Lower leg skin (tissue), 4 donors: ENCODE data around the gene MRPL47. TPM values are rescaled to one million over a fixed set of nuclear protein-coding genes. Genes with fewer than 3 reads are reported as not detected.
"Not testable (repeated sequence)": the region's sequence is repeated elsewhere in the genome, so short reads cannot be mapped to it uniquely, and the experiment has no call there.

ENCODE experiments used
- DNase-seq, 2 donors: peaks; one replicate each; pipeline ENCODE4 v3.0.0-alpha.2; 2019; ENCODE audit warnings: low spot score in 2 of 2
- H3K4me3 ChIP-seq: fragments of 200-600 bp; sonication (generic); 2 replicates; pipeline ENCODE4 v1.5.1; 2017; ENCODE audit warnings: mild to moderate bottlenecking, low read depth; ENCODE audit not compliant: poor library complexity, severe bottlenecking
- CTCF ChIP-seq, 3 donors: fragments of 450-650 bp; IDR thresholded peaks; one replicate each; pipeline ENCODE4 v1.5.1; 2016; ENCODE audit warnings: antibody characterized with exemption in 3 of 3, mild to moderate bottlenecking in 3 of 3, moderate library complexity in 2 of 3
- POLR2A ChIP-seq, 2 donors: fragments of 450-650 bp; IDR thresholded peaks; one replicate each; pipeline ENCODE4 v1.6.1; 2016 to 2017; ENCODE audit warnings: antibody characterized with exemption in 2 of 2, mild to moderate bottlenecking in 1 of 2, moderate library complexity in 1 of 2
- WGBS, 2 donors: methylation state at CpG; one replicate each; pipeline ENCODE4 v1.1.5; 2018; 5-methylcytosine and 5-hydroxymethylcytosine counted together
- intact Hi-C: fragments of 100-400 bp; cut with DNase I; formaldehyde crosslinking; loops from one replicate; pipeline ENCODE4 v1.15.0; 2023; ENCODE audit warnings: low total_unique reads
- total RNA-seq, 4 donors: library from RNA; depleted of rRNA; stranded (reverse); fragments of >200 nt; gene quantifications; one replicate each; pipeline ENCODE4 v1.1.0, GENCODE V29; 2016

Gene MRPL47
- total RNA-seq, result 10 to 100 TPM; 10.5 to 19.7 (median 15.7) TPM

DNA sequence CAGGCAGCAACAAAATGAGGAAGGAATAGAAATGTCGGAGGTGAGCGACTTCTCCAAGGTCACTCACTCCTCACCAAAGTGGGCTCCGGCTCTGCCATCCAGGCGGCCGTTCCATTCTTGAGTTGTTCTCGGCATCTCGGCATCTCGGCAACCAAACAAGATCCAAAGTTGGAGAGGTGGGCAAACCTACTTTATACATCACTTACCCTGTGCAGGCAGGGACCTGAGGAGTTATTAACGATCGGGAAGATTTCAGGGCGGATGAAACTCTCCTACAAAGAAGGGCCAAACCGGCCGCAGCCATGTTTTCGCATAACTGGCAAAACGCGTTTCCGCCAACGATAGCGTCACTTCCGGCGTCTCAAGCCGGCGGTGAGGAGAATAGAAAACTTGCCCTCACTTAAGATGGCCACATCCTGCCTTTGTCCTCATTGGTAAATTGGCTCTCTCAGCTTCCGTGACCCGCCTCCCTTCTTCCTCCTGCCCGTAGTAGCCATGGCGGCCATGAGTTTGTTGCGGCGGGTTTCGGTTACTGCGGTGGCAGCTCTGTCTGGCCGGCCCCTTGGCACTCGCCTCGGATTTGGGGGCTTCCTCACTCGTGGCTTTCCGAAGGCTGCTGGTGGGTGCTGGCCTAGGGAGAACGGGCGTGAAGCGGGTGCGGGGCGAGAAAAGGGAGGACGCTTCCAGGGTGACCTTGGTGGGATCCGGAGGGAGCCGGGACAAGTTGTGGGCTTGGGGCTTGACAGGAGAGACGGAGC is at the start of gene MRPL47, which contains the start of gene NDUFB5:
Gene MRPL47, minus strand, starts transcription at position 318 of the 758 bp plus-strand sequence. Its CDS starts 14 bp downstream, at position 304.
Gene NDUFB5, plus strand, starts transcription at position 474 of the 758 bp plus-strand sequence. Its CDS starts 22 bp downstream, at position 496.
- peak within 1 kb of the TSS; percentile 92 for H3K4me3 ChIP-seq
- TF ChIP-seq POLR2A (IDR thresholded peaks at IDR 0.05) (no peak), CTCF (IDR thresholded peaks at IDR 0.05) (no peak)
- peak; percentile 95 to 98 for DNase-seq
- intact Hi-C loops, result no loop called here
- 1% methylated on average over 45 of the region's 45 CpGs for WGBS, 2 donors

DNA sequence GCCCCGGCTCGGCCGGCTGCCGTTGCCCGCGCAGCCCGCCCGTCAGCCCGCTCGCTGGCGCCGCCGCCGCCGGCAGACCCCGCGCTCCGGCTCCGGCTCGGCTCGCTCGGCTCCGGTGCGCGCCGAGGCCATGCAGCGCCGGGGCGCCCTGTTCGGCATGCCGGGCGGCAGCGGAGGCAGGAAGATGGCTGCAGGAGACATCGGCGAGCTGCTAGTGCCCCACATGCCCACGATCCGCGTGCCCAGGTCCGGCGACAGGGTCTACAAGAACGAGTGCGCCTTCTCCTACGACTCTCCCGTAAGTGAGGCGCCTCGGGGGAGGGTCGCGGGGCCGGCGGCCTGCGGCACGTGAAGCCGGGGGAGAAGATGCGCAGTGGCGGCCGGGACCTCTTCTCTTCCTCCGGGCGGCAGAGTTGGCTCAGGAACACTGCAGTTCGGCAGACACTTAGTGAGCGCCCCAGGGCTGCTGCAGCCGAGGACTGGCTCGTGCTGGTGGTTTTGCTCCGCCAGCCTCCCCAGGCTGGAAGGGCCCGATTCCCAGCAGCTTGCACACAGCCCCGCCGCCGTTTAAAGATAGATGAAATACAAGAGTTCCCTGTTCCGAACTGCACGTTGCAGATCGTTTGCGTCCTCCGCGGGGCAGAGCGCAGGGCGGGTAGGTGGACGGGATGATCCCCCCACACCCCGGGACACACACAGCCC is 48.8 kb upstream of the MRPL47 start:
- intact Hi-C loops, result no loop called here
- peak; percentile 63 to 95 for DNase-seq
- peak overlapping the region; percentile 83 for H3K4me3 ChIP-seq
- 0 to 1% methylated on average over 21 to 46 of the region's 77 CpGs for WGBS, 2 donors
- no peak for TF ChIP-seq POLR2A (IDR thresholded peaks at IDR 0.05)
- TF ChIP-seq CTCF (IDR thresholded peaks at IDR 0.05), result no peak

DNA sequence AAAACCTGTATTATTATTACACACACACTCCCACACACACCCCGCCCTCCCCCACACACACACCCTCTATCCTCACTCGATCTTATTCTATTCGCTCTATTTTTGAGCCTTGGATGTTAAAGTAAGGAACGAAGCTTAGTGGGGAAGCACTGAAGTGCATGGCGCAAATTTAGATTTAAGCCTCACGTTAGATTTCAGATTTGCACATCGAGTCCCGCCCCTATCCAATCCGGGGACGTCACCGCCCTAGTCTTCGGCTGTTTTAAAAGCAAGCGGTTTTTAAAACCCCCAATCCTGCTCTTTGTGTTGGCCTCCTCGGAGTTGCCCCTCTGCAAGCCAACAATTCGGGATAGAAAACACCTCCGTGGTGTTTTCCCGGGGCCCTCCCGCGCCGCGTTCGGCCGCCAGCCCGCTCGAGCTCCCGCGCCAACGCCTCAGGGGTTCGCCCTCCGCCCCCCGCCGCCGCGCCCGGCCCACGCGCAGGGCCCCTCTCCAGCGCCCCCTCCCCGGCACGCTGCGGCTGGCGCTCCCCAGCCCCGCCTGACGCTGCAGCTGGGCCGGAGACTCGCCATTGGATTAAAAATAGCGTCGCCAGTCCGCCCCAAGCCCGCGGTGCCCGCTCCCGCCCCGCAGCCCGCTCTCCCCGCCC is 48.1 kb upstream of the MRPL47 start, which contains the start of gene USP13:
Gene USP13, plus strand, starts transcription at position 594 of the 649 bp plus-strand sequence. CDS start 186 bp downstream, outside the sequence.
- intact Hi-C loops, result no loop called here
- DNase-seq, result peak; percentile 47 to 90

DNA sequence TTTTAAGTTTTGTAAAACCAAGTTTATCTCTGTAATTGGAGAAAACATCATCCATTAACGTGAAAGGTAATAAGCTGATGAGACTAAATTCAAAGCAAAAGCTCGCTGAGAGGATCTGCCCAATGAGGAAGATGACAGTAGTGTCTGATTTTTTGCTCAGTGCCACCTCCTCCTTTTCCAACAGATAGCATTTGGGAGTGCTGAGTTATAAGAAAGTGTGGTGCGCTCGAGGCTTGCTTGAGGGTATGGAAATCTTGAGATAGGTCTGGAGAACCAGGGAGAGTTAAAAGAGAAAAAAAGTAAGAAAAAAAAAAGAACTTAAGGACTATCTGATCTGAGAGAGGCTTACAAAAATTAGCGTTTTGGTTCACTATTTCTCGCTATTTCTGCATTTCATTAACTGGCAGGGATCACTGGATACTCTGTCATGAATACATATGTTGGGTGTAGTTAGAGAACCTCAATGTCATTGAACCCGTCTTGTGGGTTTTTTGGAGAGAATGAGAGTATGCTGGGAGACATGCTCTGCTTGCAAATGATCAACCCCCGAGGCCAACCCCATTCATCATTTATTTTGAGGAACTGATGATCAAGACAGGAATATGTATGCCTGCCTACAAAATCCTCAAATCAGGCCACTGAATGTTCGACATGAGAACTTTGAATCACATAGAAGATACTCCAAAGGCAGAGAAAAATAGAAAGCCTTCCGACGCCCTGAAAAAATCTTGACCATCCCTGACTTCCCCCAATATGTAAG is 47.4 kb upstream of the MRPL47 start:
- WGBS, 2 donors, result 31 to 32% methylated on average over 11 of the region's 11 CpGs
- intact Hi-C loops, result no loop called here
- DNase-seq, result no peak
- H3K4me3 ChIP-seq, result no peak overlapping the region
- TF ChIP-seq CTCF (IDR thresholded peaks at IDR 0.05) (no peak), POLR2A (IDR thresholded peaks at IDR 0.05) (no peak)

More for the DNA sequence above, 48.1 kb upstream of the MRPL47 start, which contains the start of gene USP13:
- 1% methylated on average over 33 to 53 of the region's 56 CpGs for WGBS, 2 donors
- TF ChIP-seq POLR2A (IDR thresholded peaks at IDR 0.05), result no peak
- TF ChIP-seq CTCF (IDR thresholded peaks at IDR 0.05), result no peak
- H3K4me3 ChIP-seq, result peak within 1 kb of the TSS; percentile 83

GRCh38 chr3:179646177-179646576 is 41.7 kb upstream of the MRPL47 start:
- intact Hi-C loops, result no loop called here
- H3K4me3 ChIP-seq, result no peak overlapping the region
- 77 to 84% methylated on average over 3 of the region's 3 CpGs for WGBS, 2 donors
- no peak for DNase-seq
- TF ChIP-seq POLR2A (IDR thresholded peaks at IDR 0.05) (no peak), CTCF (IDR thresholded peaks at IDR 0.05) (no peak)

- not testable (repeated sequence) for DNase-seq
Measured at GRCh38 chr3:179643837-179644236, 39.4 kb upstream of the MRPL47 start.

More at GRCh38 chr3:179643837-179644236, 39.4 kb upstream of the MRPL47 start:
- H3K4me3 ChIP-seq, intact Hi-C loops: not testable (repeated sequence)
- 96 to 97% methylated on average over 8 of the region's 8 CpGs for whole genome bisulfite sequencing, 2 donors
